Activated CD4-positive, alpha-beta T cell treated with anti-CD3 and anti-CD28 coated beads for 48 hours (primary cell): ENCODE results near the gene SEMA4C.
"Not testable (repeated sequence)": the region's sequence is repeated elsewhere in the genome, so short reads cannot be mapped to it uniquely, and the experiment has no call there.

ENCODE experiments used
- DNase-seq: peaks from one replicate; pipeline ENCODE4 v3.0.0-alpha.2; 2020

SEMA4C gene

GRCh38 chr2:96895746-96896651 lies 26.1 kb upstream of the SEMA4C start:
- DNase-seq: no peak

DNA sequence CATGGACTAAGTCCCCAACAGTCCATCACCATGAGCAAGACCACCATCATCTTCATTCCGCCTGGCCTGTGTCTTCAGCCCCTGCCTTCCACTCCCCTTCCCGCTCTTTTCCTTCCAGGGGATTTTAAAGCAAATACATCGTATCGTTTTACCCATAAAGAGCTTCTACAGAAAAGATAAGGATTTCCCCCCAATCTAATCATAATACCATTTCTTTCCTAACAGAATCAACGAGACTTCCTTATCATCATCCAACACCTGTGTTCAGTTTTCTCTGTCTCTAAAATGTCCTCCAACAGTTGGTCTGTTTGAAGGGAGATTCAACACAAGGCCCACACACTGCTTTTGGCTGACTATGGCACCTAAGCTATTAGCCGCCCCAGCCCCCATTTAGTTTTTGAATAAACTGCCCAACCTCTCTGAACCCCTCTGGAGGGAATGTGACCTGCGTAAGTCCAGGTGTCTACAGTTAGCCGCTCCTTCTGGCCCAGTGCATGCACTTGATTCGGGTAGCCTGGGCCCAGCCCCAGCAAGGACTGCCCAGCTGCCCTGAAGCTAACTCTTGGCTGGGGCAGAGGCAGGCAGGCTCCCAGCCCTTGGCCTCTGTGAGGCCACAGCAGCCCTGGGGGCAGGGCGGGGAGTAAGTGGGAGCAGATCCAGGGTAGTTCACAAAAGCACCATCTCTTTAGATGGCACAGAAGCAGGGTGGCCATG lies 25.3 kb upstream of the SEMA4C start:
- no peak for DNase-seq

- DNase-seq: no peak
Observed at GRCh38 chr2:96894151-96894531, 24.3 kb upstream of the SEMA4C start.

DNA sequence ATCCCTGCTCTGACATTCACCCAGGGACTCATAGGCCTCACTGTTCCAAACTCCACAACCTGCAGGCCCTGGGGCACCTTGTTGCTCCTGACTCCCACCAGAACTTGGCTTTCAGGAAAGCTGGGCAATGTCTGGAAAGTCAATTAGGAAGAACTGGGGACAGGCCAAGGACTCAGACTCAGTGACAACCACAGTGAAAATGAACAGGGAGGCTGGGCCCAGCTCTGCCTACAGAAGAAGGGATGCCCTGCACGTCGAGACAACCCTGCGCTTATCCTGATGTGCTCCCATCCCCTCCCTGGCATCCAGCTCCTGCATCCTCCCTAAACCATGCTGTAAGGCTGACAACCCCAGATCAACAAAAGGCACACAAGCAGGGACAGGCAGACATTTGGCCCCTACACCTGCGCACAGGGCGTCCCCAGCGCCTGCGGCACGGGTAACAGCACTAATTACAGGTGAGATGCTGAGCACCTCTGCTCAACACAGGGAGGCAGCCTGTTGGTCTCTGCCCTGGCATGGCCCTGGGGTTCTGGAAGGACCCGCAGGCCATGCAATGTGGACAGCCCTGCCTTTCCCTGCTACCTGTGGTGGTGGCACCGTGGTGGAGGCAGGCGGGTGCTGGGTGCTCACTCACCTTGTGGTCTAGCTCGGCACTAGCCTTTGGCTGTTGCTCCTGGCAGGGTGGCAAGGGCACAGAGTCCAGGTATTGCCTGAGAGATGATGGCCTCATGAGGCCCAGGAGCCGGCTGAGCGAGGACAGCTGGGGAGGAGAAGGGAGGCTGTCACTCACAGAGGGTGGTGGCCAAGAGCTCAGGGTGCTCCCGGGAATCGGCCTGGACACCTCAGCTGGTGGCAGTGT lies 23.6 kb upstream of the SEMA4C start:
- no peak for DNase-seq

- no peak for DNase-seq
Observed at GRCh38 chr2:96891591-96892333, 21.9 kb upstream of the SEMA4C start.

DNA sequence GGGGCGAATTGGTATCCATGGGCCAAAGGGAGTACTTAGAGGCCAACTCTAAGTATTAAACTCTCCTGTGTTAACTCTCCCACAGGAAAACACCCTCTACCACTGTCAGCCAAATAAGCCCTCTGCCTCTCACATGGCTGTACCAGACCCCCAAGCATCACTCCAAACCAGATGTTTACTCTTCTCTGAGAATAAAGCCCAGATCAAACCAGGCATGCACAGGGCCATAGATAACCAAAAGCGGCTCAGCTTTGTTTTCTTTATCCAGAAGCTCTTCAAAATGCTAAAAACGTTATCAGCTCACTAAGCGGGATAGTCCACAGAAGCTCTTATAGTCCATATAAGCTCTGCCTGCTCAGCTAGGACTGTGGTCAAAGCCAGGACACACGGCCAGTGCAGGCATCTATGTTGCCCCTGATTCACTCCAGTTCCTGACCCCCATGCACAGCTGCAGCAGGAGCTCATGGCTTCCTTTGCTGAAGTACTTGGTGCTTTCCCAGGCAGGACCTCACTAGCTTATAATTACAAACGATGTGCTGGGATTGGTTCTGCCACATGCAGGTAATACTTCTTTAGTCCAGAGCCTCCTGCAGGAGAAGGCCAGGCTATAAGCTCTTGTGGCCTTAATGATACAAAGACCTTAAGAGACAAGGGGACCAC lies 21.0 kb upstream of the SEMA4C start:
- DNase-seq: no peak

GRCh38 chr2:96890252-96890651 lies 20.4 kb upstream of the SEMA4C start:
- DNase-seq: no peak

DNA sequence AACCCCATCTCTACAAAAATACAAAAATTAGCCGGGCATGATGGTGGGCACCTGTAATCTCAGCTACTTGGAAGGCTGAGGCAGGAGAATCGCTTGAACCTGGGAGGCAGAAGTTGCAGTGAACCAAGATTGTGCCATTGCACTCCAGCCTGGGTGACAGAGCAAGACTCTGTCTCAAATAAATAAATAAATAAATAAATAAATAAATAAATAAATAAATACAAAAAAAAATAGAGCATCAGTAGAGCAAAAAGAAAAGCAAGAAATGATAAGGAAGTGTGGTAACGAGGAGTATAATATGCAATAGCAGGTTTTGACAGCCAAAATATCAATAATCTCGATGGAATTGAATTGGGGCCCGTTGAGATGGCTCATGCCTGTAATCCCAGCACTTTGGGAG lies 19.6 kb upstream of the SEMA4C start:
- DNase-seq: not testable (repeated sequence)

GRCh38 chr2:96888072-96889011 lies 18.5 kb upstream of the SEMA4C start:
- DNase-seq: no peak

GRCh38 chr2:96887493-96888012 lies 17.7 kb upstream of the SEMA4C start:
- DNase-seq: no peak

GRCh38 chr2:96885432-96886347 lies 15.8 kb upstream of the SEMA4C start:
- DNase-seq: no peak

DNA sequence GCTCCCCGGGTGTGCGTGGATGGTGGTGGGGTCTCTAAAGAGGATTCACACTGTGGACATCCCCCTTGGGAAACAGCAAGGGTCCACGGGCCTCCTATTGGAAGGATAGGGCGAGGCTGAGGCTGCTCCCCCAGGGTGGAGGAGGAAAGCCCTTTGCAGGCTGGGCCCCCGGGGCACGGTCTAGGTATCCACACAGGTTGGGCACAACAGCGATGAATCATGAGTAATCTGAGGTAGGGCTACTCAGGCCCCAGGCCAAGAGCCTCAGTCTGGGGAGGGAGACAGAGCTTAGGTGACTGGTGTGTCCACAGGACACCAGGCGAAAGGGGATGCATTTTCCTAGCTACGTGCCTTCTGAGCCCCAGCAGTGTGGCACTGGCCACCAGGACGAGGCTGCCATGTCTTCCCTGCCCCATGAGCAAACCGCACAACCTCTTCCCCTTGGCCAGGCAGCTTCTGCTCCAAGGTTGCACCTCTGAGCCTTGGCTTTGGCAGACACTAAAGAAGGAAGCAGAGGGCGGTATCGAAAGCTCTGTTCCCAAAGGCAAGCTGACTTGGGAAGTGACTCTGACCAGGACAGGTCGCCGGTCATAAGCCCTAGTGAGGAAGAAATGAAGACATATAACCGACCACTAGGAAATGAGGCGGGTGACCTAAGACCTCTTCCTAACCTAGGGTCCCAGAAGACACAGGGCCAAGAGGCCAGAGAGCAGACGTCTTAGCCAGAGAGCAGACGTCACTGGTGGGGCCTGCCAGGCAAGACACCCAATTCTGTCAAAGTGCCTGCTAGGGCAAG lies 14.6 kb upstream of the SEMA4C start:
- no peak for DNase-seq

DNA sequence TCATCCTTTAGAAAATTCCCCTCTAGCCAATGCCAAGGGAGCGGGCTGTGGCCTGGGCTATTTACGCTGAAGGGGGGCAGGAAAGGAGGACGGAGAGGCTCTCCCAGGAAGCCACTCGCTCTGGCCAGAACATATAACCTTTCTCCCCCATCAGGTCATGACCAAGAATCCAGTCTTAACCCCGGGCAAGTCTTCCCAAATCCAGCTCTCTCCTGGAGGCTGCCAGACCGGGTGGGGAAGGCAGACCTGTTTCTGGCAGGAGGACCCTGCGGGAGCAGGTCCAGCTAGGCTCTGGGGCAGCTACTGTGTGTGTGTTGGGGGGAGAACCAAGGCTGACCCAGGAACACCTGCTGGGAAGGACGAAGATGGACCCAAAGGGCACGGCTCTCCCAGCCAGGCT lies 13.4 kb upstream of the SEMA4C start:
- no peak for DNase-seq

GRCh38 chr2:96882906-96883305 lies 13.0 kb upstream of the SEMA4C start:
- no peak for DNase-seq

DNA sequence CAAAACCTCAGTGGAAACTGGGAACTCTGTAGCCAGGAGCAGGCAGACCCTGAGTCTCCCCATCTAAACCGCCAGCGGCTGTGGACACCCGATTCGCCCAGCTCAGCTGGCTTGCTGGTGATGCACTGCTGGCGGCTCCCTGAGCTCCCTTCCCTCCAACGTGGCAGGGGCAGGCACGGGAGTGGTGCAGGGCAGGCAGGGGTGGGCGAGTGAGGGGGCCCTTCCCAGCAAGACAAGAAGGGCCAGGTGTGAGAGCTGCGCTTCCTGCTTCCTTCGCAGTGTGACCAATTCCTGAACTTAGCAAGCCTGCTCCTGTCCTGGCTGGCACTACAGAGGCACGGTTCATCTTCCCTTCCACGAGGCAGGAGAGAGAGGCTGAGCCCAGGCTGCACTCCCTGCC lies 12.3 kb upstream of the SEMA4C start:
- no peak for DNase-seq

GRCh38 chr2:96881349-96882195 lies 11.7 kb upstream of the SEMA4C start:
- DNase-seq: no peak

DNA sequence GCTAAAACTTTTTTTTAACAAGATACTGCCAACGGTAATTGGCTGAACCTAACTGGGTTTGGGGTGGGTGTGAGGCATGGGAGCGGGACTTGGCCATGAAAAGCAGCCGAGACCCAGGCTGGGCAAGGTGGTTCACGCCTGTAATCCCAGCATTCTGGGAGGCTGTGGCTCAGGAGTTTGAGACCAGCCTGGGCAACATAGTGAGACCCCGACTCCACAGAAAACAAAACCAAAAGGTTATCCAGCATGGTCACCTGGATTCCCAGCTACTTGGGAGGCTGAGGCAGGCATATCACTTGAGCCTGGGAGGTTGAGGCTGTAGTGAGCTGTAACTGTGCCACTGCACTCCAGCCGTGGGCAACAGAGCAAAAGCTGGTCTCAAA lies 11.0 kb upstream of the SEMA4C start:
- no peak for DNase-seq
